ENCODE data around the gene FBXO2.

FBXO2 gene

GRCh38 chr1:11685210-11685752, 31.1 kb upstream of the FBXO2 start:
- in situ Hi-C loops (cut with HindIII; ENCODE audit: low pct_ligation_motif_present, low sequenced_read_pairs) = no loop called here
- no peak for DNase-seq
- no peak for TF ChIP-seq CTCF (IDR thresholded peaks at IDR 0.05; ENCODE audit: low read depth, low read length, missing control alignments)
- no peaks in the 10 kb centered on the region for H3K36me3 ChIP-seq (replicated peaks)
- H3K27me3 ChIP-seq (replicated peaks) = peaks cover 8% of the 10 kb centered on the region
- no peak overlapping the region for H3K27ac ChIP-seq
- no peak overlapping the region for H3K4me3 ChIP-seq (ENCODE audit: low read depth, low read length)

GRCh38 chr1:11684070-11684469, 29.8 kb upstream of the FBXO2 start:
- in situ Hi-C loops (cut with HindIII; ENCODE audit: low pct_ligation_motif_present, low sequenced_read_pairs) = no loop called here
- H3K4me3 ChIP-seq (ENCODE audit: low read depth, low read length) = no peak overlapping the region
- H3K27ac ChIP-seq = no peak overlapping the region
- peaks cover 1% of the 10 kb centered on the region for H3K27me3 ChIP-seq (replicated peaks)
- no peaks in the 10 kb centered on the region for H3K36me3 ChIP-seq (replicated peaks)
- no peak for TF ChIP-seq CTCF (IDR thresholded peaks at IDR 0.05; ENCODE audit: low read depth, low read length, missing control alignments)
- no peak for DNase-seq

DNA sequence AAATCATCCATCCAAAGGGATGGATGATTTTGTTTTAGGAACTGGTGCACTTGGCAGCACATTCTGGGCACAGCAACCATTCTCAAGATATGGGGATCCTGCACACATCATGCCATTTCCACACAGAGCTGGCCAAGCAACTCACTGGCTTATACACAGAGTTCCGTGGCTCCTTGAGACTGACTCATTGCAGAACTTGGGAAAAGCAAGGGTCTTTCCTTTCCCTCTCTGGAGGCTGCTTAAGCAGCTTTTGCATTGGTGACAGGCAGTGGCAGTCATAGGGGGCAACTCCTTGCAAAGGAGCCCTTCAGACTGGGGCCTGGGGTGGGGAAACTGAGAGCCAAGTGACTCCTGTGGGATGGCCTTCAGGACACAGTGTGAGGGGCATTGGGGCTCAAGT, 28.6 kb upstream of the FBXO2 start:
- Histone ChIP-seq H3K4me3 (ENCODE audit: low read depth, low read length) (no peak overlapping the region), H3K27me3 (replicated peaks) (peaks cover 1% of the 10 kb centered on the region), H3K36me3 (replicated peaks) (no peaks in the 10 kb centered on the region), H3K27ac (no peak overlapping the region)
- in situ Hi-C loops (cut with HindIII; ENCODE audit: low pct_ligation_motif_present, low sequenced_read_pairs) = no loop called here
- TF ChIP-seq CTCF (IDR thresholded peaks at IDR 0.05; ENCODE audit: low read depth, low read length, missing control alignments) = no peak
- DNase-seq = no peak

- no peaks in the 10 kb centered on the region for H3K36me3 ChIP-seq (replicated peaks)
- DNase-seq = no peak
- H3K27me3 ChIP-seq (replicated peaks) = no peaks in the 10 kb centered on the region
- TF ChIP-seq CTCF (IDR thresholded peaks at IDR 0.05; ENCODE audit: low read depth, low read length, missing control alignments) = no peak
- H3K27ac ChIP-seq = no peak overlapping the region
- H3K4me3 ChIP-seq (ENCODE audit: low read depth, low read length) = no peak overlapping the region
- in situ Hi-C loops (cut with HindIII; ENCODE audit: low pct_ligation_motif_present, low sequenced_read_pairs) = no loop called here
Observed at GRCh38 chr1:11682287-11682771, 28.1 kb upstream of the FBXO2 start.

- Histone ChIP-seq H3K27me3 (replicated peaks) (no peaks in the 10 kb centered on the region), H3K36me3 (replicated peaks) (no peaks in the 10 kb centered on the region), H3K27ac (peak within 1 kb of the TSS; percentile 49), H3K4me3 (ENCODE audit: low read depth, low read length) (peak within 1 kb of the TSS; percentile 85)
- TF ChIP-seq CTCF (IDR thresholded peaks at IDR 0.05; ENCODE audit: low read depth, low read length, missing control alignments) = no peak
- DNase-seq = peak; percentile 61
- in situ Hi-C loops (cut with HindIII; ENCODE audit: low pct_ligation_motif_present, low sequenced_read_pairs) = no loop called here
Observed at GRCh38 chr1:11681071-11681771, 27.0 kb upstream of the FBXO2 start, which contains the start of gene MAD2L2. Gene MAD2L2 (minus strand): TSS chr1:11681148. CDS start chr1:11680601, 547 bp downstream.
